ENCODE measurements around the gene TRHDE.

TRHDE gene

DNA sequence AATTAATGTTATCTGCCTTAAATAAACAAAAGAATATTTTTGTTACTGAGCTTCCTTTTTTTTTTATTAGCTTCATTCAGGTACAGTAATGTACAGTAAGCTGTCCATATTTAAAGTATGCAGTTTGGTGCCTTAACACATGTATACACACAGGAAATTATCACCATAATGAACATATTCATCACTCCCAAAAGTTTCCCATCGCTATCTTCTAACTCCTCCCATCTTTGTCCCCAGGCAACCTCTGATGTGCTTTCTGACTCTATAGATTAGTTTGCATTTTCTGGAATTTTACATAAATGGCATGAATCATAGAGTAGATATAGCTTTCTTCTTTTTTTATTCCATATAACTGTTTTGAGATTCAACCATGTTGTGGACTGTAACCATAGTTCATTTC lies 193.0 kb downstream of the TRHDE start:
- H3K4me3 ChIP-seq (ENCODE audit: low read length) = no peak overlapping the region
- no peak for DNase-seq (ENCODE audit: low read depth)
- TF ChIP-seq, protein P1, sequence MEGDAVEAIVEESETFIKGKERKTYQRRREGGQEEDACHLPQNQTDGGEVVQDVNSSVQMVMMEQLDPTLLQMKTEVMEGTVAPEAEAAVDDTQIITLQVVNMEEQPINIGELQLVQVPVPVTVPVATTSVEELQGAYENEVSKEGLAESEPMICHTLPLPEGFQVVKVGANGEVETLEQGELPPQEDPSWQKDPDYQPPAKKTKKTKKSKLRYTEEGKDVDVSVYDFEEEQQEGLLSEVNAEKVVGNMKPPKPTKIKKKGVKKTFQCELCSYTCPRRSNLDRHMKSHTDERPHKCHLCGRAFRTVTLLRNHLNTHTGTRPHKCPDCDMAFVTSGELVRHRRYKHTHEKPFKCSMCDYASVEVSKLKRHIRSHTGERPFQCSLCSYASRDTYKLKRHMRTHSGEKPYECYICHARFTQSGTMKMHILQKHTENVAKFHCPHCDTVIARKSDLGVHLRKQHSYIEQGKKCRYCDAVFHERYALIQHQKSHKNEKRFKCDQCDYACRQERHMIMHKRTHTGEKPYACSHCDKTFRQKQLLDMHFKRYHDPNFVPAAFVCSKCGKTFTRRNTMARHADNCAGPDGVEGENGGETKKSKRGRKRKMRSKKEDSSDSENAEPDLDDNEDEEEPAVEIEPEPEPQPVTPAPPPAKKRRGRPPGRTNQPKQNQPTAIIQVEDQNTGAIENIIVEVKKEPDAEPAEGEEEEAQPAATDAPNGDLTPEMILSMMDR (conservative IDR thresholded peaks at IDR 0.05; ENCODE audit: low read depth, low read length) = no peak

DNA sequence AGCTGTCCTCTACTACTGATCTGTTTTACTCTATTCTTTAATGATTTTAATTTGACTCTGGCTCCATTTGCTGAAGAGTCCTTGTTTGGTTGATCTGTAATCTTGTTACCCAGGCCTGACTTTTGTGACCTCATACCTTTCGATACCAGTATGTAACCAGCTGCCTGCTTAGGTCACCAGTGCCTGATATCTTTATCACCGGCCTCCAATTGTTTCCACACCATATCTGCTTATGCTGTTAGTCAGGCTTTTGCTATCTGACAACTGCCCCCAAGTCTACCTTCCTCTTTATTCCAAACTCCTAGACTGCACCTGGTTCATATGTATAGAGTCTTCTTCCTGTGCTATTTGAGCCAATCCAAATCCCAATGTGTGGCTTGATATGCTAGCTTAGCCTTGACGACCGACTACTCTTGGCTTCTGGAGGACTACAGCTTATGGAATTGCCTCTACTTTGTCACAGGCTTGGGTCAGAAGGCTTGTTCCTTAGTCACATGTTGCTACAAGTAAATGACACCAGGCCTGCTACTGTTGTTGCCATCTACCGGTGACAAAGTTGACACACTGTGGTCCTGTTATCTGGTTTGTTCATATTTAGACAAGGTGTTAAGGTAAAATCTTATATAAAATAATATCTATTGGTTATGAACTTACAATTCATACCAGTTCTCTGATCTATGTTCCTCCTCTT lies 193.9 kb downstream of the TRHDE start:
- DNase-seq (ENCODE audit: low read depth) = no peak
- H3K4me3 ChIP-seq (ENCODE audit: low read length) = no peak overlapping the region
- TF ChIP-seq, protein P1 (conservative IDR thresholded peaks at IDR 0.05; ENCODE audit: low read depth, low read length) = no peak

DNA sequence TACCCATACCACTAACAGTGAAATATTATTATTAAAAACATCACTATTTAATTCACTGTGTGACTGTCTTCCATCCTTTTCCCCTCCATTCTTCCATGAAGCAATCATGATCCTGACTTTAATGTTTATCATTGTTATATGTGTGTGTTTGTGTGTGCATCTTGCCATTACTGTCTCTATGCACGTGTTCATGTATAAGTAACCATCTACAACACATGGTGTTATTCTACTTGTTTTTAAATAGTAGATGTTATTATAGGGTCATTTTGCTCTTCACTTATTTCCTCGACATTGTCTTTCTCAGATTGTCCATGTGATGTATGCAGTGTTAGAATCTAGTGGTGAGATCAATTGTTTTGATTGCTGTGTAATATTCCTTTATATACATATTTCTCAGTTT lies 195.8 kb downstream of the TRHDE start:
- TF ChIP-seq, protein P1 (conservative IDR thresholded peaks at IDR 0.05; ENCODE audit: low read depth, low read length) = no peak
- DNase-seq (ENCODE audit: low read depth) = no peak
- no peak overlapping the region for H3K4me3 ChIP-seq (ENCODE audit: low read length)

DNA sequence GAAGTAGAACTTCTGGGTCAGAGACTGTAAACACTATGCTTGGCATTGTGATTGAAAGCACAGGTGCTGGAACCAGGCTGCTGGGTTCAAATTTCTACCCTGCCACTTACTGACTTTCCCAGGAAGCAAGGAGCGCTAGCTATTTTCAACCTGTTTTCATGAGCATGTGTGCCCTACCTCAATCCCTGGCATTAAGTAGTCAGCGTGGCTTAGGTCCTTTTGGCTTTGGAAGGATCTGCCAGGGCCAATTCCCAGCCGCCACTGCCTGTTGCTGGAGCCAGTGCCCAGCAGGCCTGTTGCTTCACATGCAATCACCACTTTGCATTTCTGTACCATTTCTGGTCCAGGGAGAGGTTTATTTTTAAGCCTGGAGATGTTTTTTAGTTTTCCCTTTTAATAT lies 196.3 kb downstream of the TRHDE start:
- DNase-seq (ENCODE audit: low read depth) = no peak
- TF ChIP-seq, protein P1 (conservative IDR thresholded peaks at IDR 0.05; ENCODE audit: low read depth, low read length) = no peak
- no peak overlapping the region for H3K4me3 ChIP-seq (ENCODE audit: low read length)

DNA sequence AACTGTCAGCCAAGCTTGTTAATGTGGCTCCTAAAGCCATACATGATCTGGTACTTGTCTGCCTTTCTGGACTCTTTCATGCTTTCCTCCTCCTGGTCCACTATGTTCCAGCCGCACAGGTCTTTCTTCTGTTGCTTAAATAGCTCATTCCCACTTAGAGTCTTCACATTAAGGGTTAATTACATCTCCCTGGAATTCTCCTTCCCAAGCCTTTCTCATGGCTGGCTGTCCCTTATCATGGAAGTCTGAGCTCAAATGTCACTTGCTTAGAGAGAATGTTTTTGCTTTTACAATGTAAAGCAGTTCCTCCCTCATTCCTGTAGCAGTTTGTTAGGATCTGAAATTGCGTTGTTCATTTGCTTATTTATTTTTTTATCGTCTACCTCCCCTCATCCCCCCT lies 199.6 kb downstream of the TRHDE start:
- no peak for DNase-seq (ENCODE audit: low read depth)
- TF ChIP-seq, protein P1 (conservative IDR thresholded peaks at IDR 0.05; ENCODE audit: low read depth, low read length) = no peak

DNA sequence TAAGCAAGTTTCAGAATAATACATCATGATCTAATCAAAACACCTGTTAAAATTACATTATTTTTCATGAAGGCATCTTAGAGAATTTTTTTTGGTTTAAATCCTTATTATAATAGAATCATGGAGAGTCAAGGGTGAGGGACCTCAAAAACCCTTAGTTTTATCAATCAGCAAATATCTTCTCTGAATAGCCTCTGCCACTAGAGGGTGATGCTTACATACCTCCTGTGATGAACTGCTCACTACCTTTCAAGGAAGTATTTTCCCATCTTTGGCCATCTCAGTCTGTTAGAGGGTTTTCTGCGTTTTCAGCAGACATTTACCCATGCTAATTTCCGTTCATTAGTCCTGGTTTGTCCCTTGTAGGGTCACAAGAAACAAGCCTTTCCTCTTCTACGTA lies 200.2 kb downstream of the TRHDE start:
- TF ChIP-seq, protein P1 (conservative IDR thresholded peaks at IDR 0.05; ENCODE audit: low read depth, low read length) = no peak
- no peak for DNase-seq (ENCODE audit: low read depth)

More for the DNA sequence above, 199.6 kb downstream of the TRHDE start:
- H3K4me3 ChIP-seq (ENCODE audit: low read length) = no peak overlapping the region

DNA sequence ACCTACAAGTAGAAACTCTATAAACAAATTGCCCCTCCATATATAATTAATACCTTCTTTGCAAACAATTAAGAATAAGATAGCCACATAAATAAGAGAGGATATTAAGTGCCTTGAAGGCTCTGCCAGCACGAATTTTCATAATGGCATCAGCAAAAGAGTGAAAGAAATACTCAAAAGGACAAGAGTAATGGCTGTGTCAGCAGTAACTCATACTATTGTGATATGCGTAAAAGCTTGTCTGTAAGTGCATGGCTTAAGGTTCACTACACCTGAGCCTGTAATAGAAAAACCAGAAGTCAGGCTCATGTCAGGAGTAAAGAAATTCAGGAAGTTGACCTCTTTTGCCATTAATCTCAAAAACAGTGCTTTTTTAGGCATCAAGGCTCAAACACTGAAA lies 204.1 kb downstream of the TRHDE start:
- TF ChIP-seq, protein P1 (conservative IDR thresholded peaks at IDR 0.05; ENCODE audit: low read depth, low read length) = no peak
- H3K4me3 ChIP-seq (ENCODE audit: low read length) = no peak overlapping the region
- no peak for DNase-seq (ENCODE audit: low read depth)

More for the DNA sequence above, 200.2 kb downstream of the TRHDE start:
- no peak overlapping the region for H3K4me3 ChIP-seq (ENCODE audit: low read length)

All from retinal pigment epithelial cell (primary cell).